ENCODE data around the gene THG1L.

Gene THG1L

DNA sequence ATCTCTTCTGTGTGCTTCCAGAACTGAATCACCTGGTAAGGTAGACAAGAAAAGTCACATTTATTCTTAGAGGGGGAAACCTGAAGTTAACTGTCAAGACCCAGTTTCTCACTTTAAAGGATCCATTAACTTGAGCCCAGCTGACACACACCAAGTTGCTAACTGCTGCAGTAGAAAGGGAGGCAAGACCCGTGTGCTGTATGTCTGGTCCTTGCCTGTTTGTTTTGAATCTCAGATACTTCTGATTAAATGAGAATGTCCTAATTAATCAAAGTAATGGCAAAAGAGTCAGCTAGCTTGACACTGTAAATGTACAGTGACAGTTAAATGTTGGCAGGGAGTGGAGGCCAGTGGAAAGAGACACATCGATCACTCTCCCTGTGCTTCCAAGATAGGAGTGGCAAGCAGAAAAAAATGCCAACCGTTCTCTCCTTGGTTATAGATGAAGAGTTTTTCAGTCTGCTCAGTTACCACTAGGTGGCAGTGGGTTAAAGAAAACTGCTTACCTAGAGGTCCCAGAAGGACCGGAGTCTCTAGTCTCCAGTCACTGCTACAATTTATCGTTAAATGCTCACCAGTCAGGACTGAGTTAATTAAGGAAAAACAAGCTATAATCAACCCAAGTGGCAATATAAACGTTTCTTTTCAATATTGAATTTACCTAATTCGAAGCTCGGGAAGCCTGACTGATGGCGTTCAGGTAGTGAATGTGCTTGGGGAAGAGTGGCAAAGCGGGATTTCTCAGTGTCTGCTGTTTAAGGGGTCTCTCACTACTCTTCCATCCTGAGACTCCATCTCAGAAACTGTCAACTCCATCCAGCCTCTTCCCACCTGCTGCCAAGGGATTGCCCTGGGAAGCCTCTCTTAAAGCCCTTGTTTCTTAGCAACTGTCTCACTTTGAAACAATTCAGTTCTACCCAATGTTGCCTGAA is 30.7 kb downstream of the THG1L start:
- DNase-seq, result peak; percentile 24

DNA sequence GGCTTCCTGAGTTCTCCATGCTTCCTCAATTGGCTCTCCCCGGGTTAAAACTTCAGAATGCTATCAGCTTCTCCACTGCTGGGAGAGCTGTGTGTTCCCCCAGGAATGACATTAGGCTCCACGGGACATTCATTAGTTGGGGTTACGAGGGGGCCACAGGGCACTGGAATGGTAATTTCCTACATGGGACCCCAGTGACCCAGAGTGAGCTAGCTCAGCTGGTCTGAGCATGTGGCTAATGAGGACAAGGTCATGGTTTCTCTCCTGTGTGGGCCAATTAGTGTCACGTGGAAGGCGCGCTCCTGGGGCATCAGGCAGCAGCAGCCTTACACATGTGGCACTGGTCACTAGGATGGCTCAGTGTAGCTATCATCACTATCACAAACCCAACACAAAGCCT is 33.3 kb downstream of the THG1L start:
- DNase-seq, result no peak

DNA sequence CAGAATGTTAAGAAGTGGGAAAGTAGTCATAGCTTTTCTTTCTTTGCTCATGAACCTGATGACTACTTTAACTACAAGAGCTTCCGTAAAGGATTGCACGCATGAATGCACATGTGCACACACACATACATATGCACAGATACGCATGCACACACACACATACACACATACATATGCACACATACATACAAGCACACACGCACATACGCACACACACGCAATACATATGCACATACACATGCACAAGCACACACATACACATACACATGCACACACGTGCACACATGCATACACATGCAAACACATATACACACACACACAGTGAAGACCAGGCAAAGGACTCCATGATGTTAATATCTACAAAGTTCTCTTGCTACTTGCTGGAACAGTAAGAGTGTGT is 35.2 kb downstream of the THG1L start:
- DNase-seq, result no peak

DNA sequence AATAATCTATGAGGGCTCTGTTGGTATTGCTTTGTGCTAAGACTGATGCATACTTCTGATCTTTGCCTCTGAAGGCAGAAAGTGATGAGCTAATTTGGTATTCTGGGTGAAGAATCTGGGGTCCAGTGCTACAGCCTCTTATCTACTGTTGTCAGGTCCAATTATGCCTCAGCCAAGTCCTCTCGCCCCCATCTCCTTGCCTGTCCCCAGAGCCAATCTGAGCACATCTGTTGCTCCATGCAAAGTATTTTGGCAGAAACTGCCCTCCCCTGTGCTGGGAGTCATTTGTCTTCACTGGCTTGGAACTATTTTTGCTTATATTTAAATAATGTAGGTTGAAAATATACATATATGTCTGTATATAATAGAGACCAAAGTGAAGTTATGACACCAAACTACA is 35.7 kb downstream of the THG1L start:
- DNase-seq, result no peak

DNA sequence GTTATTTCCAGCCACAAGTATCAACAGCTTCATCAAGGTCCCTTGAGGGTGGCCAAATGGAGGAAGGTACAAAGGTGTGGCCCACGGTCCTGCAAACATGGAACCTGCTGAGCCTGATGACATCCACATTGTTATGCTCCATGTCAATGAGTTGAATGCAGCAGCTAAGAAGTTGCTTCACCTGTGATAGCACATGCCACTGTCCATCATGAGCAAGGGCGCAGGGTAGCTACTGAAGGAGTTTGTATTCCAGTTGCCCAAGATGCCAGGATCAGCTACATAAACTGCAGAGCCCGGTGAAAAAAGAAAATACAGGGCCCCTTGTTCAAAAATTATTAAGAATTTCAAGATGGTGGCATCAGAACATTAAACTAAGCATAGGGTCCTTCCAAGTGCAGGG is 36.5 kb downstream of the THG1L start:
- DNase-seq, result no peak

DNA sequence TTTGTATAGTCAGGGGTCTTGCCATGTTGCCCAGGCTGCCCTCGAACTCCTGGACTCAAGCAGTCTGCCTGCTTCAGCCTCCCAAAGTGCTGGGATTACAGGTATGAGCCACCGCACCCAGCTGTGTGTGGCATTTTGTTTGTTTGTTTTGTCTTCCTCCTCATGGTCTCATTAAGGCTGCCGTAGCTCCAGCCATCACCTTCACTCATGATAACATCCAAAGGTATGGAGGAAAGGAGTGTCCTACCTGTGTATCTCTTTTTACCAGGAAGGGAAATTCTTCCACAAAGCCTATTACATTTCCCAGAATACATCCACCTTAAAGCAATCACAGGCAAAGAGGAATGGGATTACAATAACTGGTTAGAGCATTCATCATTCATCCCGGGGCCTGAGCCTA is 39.4 kb downstream of the THG1L start:
- no peak for DNase-seq

- no peak for DNase-seq
These were observed 40.9 kb downstream of the THG1L start for GRCh38 chr5:157772127-157772526.

- DNase-seq, result no peak
These were observed 47.0 kb downstream of the THG1L start for GRCh38 chr5:157778121-157778805.

DNA sequence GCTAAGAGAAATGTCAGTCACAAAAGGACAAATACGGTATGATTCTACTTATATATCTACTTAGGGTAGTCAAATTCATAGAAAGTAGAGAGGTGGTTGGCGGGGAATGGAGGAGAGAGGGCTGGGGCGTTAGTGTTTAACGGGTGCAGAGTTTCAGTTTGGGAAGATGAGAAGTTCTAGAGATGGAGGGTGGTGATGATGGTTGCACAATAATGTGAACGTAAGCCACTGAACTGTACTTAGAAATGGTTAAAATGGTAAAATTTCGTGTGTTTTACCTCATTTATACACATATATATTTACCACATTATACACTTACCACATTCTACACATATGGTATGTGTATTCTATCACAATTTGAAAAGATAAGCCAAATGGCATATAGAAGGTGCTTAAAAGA is 48.0 kb downstream of the THG1L start:
- DNase-seq, result no peak

DNA sequence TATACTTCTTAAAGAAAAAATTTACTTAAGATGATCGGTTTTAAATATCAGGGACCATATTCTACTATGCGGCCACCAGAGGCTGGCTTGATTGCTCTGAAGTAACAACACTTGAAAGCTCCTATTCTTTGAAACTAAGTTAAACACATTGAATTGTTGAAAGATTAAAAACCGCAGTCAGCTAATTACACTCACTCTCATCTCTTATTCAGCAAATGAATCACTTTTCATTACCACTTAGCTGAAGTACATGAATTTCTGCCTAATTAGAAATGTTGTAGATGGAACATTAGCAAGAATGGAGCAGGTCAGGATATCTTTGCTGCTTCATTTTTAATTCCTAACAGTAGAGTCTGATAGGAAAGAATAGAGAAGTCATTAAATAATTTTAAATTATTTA is 54.6 kb downstream of the THG1L start:
- DNase-seq, result no peak

Data from CD4-positive, alpha-beta T cell treated with Interleukin-6 for 4 hours (primary cell).